ENCODE results near the gene CYP4V2. TPM values are rescaled to one million over a fixed set of nuclear protein-coding genes. Genes with fewer than 3 reads are reported as not detected.
"Not testable (repeated sequence)": the region's sequence is repeated elsewhere in the genome, so short reads cannot be mapped to it uniquely, and the experiment has no call there.

Gene CYP4V2
- total RNA-seq, 1 donor from 2014 or later = 14.3 TPM

DNA sequence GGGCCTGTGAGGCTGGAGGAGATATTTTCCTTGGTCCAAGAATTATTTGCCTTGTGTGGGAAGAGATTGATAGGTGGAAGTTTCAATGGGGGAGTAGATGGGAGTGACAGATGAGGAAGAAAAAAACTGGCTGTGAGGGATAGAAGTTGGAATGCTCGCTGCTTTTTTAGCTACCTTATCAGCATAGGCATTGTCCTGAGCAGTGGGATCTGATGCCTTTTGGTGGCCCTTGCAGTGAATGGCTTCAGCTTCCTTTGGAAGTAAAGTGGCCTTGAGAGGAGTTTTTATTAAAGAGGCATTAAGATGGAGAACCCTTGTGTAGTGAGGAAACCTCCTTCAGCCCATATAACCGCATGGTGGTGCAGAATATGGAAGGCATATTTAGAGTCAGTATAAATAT is 52.0 kb downstream of the CYP4V2 start:
- intact Hi-C loops (cut with DNase I) = no loop called here
- H3K4me3 ChIP-seq = no peak overlapping the region
- no peaks in the 10 kb centered on the region for H3K9me3 ChIP-seq
- no peaks in the 10 kb centered on the region for H3K27me3 ChIP-seq
- TF ChIP-seq CTCF (IDR thresholded peaks at IDR 0.05) = no peak
- no peaks in the 10 kb centered on the region for H3K4me1 ChIP-seq
- DNase-seq (ENCODE audit: low spot score in 2 of 2) = no peak
- no peaks in the 10 kb centered on the region for H3K36me3 ChIP-seq
- no peak overlapping the region for H3K27ac ChIP-seq

DNA sequence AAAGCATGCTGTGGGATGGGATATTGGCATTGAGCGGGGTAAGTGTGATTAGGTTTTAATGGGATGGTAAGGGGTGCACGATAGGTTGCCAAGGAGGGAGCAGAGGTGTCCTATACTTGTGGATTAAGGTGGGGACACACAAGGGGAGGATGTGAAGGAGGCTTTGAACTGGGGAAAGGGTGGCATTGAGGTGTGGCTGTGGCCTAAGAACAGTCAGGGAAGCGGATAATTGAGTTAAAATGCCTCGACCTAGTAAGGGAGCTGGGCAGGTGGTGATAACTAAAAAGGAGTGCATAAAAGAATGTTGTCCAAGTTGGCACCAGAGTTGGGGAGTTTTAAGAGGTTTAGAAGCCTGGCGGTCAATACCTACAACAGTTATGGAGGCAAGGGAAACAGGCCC is 53.5 kb downstream of the CYP4V2 start:
- no peak overlapping the region for H3K4me3 ChIP-seq
- no peaks in the 10 kb centered on the region for H3K9me3 ChIP-seq
- no peak for TF ChIP-seq CTCF (IDR thresholded peaks at IDR 0.05)
- DNase-seq (ENCODE audit: low spot score in 2 of 2) = no peak
- H3K27ac ChIP-seq = no peak overlapping the region
- no peaks in the 10 kb centered on the region for H3K4me1 ChIP-seq
- intact Hi-C loops (cut with DNase I) = no loop called here
- no peaks in the 10 kb centered on the region for H3K36me3 ChIP-seq
- H3K27me3 ChIP-seq = no peaks in the 10 kb centered on the region

DNA sequence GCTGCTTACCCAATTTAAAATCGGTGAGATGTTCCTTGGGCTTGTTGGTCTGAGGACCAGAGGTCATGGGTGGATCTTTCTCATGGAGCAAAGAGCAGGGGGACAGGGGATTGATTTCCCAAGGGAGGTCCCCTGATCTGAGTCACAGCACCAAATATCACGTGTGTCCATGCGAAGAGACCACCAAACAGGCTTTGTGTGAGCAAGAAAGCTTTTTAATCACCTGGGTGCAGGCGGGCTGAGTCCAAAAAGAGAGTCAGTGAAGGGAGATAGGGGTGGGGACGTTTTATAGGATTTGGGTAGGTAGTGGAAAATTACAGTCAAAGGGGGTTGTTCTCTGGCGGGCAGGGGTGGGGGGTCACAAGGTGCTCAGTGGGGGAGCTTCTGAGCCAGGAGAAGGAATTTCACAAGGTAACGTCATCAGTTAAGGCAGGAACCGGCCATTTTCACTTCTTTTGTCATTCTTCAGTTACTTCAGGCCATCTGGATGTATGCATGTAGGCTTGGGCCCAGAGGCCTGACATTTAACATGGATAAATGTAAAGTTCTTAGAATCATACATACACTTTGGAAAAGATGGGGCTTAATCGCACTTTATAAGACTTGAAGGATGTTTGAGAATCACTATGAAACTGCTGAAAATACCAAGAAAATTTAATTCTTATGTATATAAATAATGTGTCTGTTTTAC is 55.8 kb downstream of the CYP4V2 start:
- H3K4me1 ChIP-seq; H3K4me3 ChIP-seq; H3K9me3 ChIP-seq; intact Hi-C loops (cut with DNase I); H3K27me3 ChIP-seq; DNase-seq (ENCODE audit: low spot score in 2 of 2); H3K36me3 ChIP-seq; H3K27ac ChIP-seq: not testable (repeated sequence)

- H3K36me3 ChIP-seq = peaks cover 0 to 3% of the 10 kb centered on the region in 2 donors
- DNase-seq (ENCODE audit: low spot score in 2 of 2) = no peak
- TF ChIP-seq CTCF (IDR thresholded peaks at IDR 0.05) = no peak
- no peaks in the 10 kb centered on the region for H3K9me3 ChIP-seq
- no peak overlapping the region for H3K27ac ChIP-seq
- no peaks in the 10 kb centered on the region for H3K4me1 ChIP-seq
- intact Hi-C loops (cut with DNase I) = no loop called here
- no peak overlapping the region for H3K4me3 ChIP-seq
- no peaks in the 10 kb centered on the region for H3K27me3 ChIP-seq
Measured at GRCh38 chr4:186248643-186249042, 57.3 kb downstream of the CYP4V2 start.

DNA sequence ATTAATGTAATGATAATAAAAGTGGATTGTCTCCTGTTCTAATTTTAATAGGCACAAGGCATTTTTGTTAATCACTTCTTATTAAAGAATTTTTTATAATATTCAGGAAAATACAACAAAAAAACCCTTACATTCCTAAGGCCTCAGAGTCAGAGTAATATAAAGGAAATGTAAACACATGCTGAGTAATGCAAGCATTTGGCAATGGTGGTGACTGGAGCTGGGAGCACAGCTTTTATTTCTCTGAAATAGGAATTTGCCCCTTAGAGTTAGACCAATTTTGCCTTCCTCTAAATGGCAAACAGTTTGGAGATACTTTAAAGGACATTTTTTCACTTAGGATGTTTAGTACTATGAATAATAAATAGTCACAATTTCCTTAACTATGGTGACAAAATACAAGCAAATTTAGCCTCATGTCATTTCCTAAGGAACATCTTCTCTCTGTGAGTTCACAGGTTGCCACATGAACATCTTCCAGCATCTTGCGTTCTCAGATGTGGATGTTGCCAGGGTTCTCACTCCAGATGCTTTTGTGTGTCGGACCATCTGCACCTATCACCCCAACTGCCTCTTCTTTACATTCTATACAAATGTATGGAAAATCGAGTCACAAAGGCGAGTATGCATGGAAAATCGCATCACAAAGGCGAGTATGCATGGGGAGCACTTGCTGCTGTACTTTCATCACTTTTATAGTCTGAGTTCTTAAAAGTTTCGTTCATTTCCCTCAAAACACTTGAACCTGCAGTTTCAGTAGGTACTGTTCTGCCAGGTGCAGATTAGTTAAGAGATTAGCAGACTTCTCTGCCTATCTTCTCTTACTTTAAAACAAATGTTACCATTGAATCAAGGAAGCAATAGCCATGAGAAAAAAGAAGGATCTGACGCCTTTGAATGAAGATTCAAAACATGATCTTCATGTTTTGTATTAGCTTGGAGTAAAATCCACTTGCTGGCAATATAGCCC is 58.7 kb downstream of the CYP4V2 start:
- DNase-seq (ENCODE audit: low spot score in 2 of 2) = no peak
- intact Hi-C loops (cut with DNase I) = no loop called here
- H3K36me3 ChIP-seq = peaks cover 0 to 3% of the 10 kb centered on the region in 2 donors
- H3K4me3 ChIP-seq = no peak overlapping the region
- no peak for TF ChIP-seq CTCF (IDR thresholded peaks at IDR 0.05)
- no peak overlapping the region for H3K27ac ChIP-seq
- H3K9me3 ChIP-seq = no peaks in the 10 kb centered on the region
- H3K27me3 ChIP-seq = no peaks in the 10 kb centered on the region
- no peaks in the 10 kb centered on the region for H3K4me1 ChIP-seq

GRCh38 chr4:186250760-186251159 is 59.4 kb downstream of the CYP4V2 start:
- Histone ChIP-seq H3K4me3 (no peak overlapping the region), H3K27ac (no peak overlapping the region), H3K4me1 (no peaks in the 10 kb centered on the region), H3K36me3 (peaks cover 0 to 3% of the 10 kb centered on the region in 2 donors), H3K9me3 (no peaks in the 10 kb centered on the region), H3K27me3 (no peaks in the 10 kb centered on the region)
- intact Hi-C loops (cut with DNase I) = no loop called here
- DNase-seq (ENCODE audit: low spot score in 2 of 2) = no peak
- TF ChIP-seq CTCF (IDR thresholded peaks at IDR 0.05) = no peak
